H4 (cell line): ENCODE data around the gene UCHL3. TPM values are rescaled to one million over a fixed set of nuclear protein-coding genes. Genes with fewer than 3 reads are reported as not detected.
A peak's percentile ranks its signal among the peaks of the same experiment; 100 is the strongest.
"Not testable (repeated sequence)": the region's sequence is repeated elsewhere in the genome, so short reads cannot be mapped to it uniquely, and the experiment has no call there.

Experiments
- DNase-seq: peaks from one replicate; pipeline ENCODE4 v3.0.0-alpha.2; 2015; ENCODE audit warnings: low spot score
- total RNA-seq: library from RNA; depleted of rRNA; stranded (reverse); fragments of >200 nt; shearing (Covaris generic); gene quantifications from 2 replicates; pipeline ENCODE4 v1.2.3, GENCODE V29; 2014; rRNA removed

UCHL3 gene
- 55.5 and 57.5 TPM in 2 replicates for total RNA-seq

GRCh38 chr13:75549262-75550158 is at the start of gene UCHL3:
UCHL3 (plus strand) TSS chr13:75549791; CDS start chr13:75549821, 30 bp downstream.
- peak; percentile 91 for DNase-seq

GRCh38 chr13:75505327-75505726 is 44.3 kb upstream of the UCHL3 start:
- DNase-seq = no peak

- DNase-seq = no peak
Observed at GRCh38 chr13:75506018-75506417, 43.6 kb upstream of the UCHL3 start.

- DNase-seq = no peak
Observed at GRCh38 chr13:75507027-75508001, 42.3 kb upstream of the UCHL3 start.

GRCh38 chr13:75508002-75508548 is 41.5 kb upstream of the UCHL3 start:
- no peak for DNase-seq

GRCh38 chr13:75511051-75511625 is 38.5 kb upstream of the UCHL3 start:
- no peak for DNase-seq

GRCh38 chr13:75512253-75512652 is 37.3 kb upstream of the UCHL3 start:
- DNase-seq = no peak

GRCh38 chr13:75513271-75513670 is 36.3 kb upstream of the UCHL3 start:
- no peak for DNase-seq

- DNase-seq = no peak
Observed at GRCh38 chr13:75514080-75514995, 35.3 kb upstream of the UCHL3 start.

- no peak for DNase-seq
Observed at GRCh38 chr13:75518439-75519088, 31.0 kb upstream of the UCHL3 start.

- DNase-seq = no peak
Observed at GRCh38 chr13:75521956-75522355, 27.6 kb upstream of the UCHL3 start.

GRCh38 chr13:75530549-75530961 is 19.0 kb upstream of the UCHL3 start:
- DNase-seq = no peak

GRCh38 chr13:75533861-75534260 is 15.7 kb upstream of the UCHL3 start:
- DNase-seq = no peak

- DNase-seq = peak; percentile 72
Observed at GRCh38 chr13:75537401-75538365, 11.9 kb upstream of the UCHL3 start, which contains the start of gene COMMD6. COMMD6 (minus strand) TSS chr13:75537841; CDS start chr13:75537805, 36 bp downstream.

GRCh38 chr13:75541287-75541686 is 8.3 kb upstream of the UCHL3 start:
- no peak for DNase-seq

GRCh38 chr13:75541961-75542360 is 7.6 kb upstream of the UCHL3 start:
- DNase-seq = no peak

- DNase-seq = no peak
Observed at GRCh38 chr13:75544681-75545330, 4.8 kb upstream of the UCHL3 start.

GRCh38 chr13:75545386-75545785 is 4.2 kb upstream of the UCHL3 start:
- DNase-seq = not testable (repeated sequence)
